ENCODE data around the gene GPRC5C.

GRCh38 chr17:74450231-74450630 is 18.3 kb downstream of the GPRC5C start:
- TF ChIP-seq, protein P1, sequence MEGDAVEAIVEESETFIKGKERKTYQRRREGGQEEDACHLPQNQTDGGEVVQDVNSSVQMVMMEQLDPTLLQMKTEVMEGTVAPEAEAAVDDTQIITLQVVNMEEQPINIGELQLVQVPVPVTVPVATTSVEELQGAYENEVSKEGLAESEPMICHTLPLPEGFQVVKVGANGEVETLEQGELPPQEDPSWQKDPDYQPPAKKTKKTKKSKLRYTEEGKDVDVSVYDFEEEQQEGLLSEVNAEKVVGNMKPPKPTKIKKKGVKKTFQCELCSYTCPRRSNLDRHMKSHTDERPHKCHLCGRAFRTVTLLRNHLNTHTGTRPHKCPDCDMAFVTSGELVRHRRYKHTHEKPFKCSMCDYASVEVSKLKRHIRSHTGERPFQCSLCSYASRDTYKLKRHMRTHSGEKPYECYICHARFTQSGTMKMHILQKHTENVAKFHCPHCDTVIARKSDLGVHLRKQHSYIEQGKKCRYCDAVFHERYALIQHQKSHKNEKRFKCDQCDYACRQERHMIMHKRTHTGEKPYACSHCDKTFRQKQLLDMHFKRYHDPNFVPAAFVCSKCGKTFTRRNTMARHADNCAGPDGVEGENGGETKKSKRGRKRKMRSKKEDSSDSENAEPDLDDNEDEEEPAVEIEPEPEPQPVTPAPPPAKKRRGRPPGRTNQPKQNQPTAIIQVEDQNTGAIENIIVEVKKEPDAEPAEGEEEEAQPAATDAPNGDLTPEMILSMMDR (IDR thresholded peaks at IDR 0.05), result no peak
- TF ChIP-seq POLR2A (IDR thresholded peaks at IDR 0.05) (no peak), POLR2AphosphoS5 (IDR thresholded peaks at IDR 0.05) (no peak), EP300 (IDR thresholded peaks at IDR 0.05; ENCODE audit: low read depth) (no peak)

Measured in transverse colon (tissue), 4 donors.